Keratinocyte (primary cell): Measurements from ENCODE around the gene PDZD7. TPM values are rescaled to one million over a fixed set of nuclear protein-coding genes. Genes with fewer than 3 reads are reported as not detected.

Experiments
- DNase-seq: peaks from one replicate; pipeline ENCODE4 v3.0.0-alpha.2; 2011; ENCODE audit warnings: low read depth, missing footprints, low spot score
- FAIRE-seq: peaks from 2 replicates; lab custom pipeline; 2011; peaks lifted over from hg19 to GRCh38; lab: Jason Lieb, UNC
- H2AFZ ChIP-seq: 2 replicates; pipeline ENCODE4 v1.6.0; 2012; ENCODE audit warnings: low read length, control low read depth, inconsistent platforms; ENCODE audit not compliant: control insufficient read depth
- H3K27ac ChIP-seq: 2 replicates; pipeline ENCODE4 v1.5.1; 2011; ENCODE audit warnings: low read length; ENCODE audit not compliant: control insufficient read depth, insufficient read depth
- H3K27me3 ChIP-seq: 3 replicates; pipeline ENCODE4 v1.6.0; 2011; ENCODE audit warnings: low read length; ENCODE audit not compliant: control insufficient read depth, insufficient read depth; ENCODE audit errors: extremely low read depth
- H3K36me3 ChIP-seq, 2 experiments: 2 replicates in 1 of 2; 3 replicates in 1 of 2; pipeline ENCODE4 v1.5.1; 2011; ENCODE audit warnings: low read length in 2 of 2, mild to moderate bottlenecking in 1 of 2; ENCODE audit not compliant: control insufficient read depth in 2 of 2, insufficient read depth in 2 of 2; ENCODE audit errors: extremely low read depth in 1 of 2
- H3K4me1 ChIP-seq: 3 replicates; pipeline ENCODE4 v1.5.1; 2011; ENCODE audit warnings: low read length; ENCODE audit not compliant: control insufficient read depth, insufficient read depth; ENCODE audit errors: extremely low read depth
- H3K4me2 ChIP-seq: 3 replicates; pipeline ENCODE4 v1.6.0; 2011; ENCODE audit warnings: low read depth, low read length; ENCODE audit not compliant: control insufficient read depth, insufficient read depth; ENCODE audit errors: extremely low read depth
- H3K4me3 ChIP-seq, 3 experiments: fragments of 200-600 bp in 1 of 3; sonication (generic) in 1 of 3; 2 replicates in 2 of 3; 3 replicates in 1 of 3; pipeline ENCODE4 v1.5.1; 2011 to 2016; ENCODE audit warnings: low read length in 3 of 3, mild to moderate bottlenecking in 3 of 3, control low read depth in 2 of 3, inconsistent platforms in 1 of 3, low read depth in 1 of 3, mixed read lengths in 1 of 3, mixed run types in 1 of 3, moderate library complexity in 1 of 3; ENCODE audit not compliant: control insufficient read depth in 2 of 3, insufficient read depth in 2 of 3; ENCODE audit errors: extremely low read depth in 1 of 3
- H3K79me2 ChIP-seq: 2 replicates; pipeline ENCODE4 v1.6.0; 2012; ENCODE audit warnings: low read length; ENCODE audit not compliant: control insufficient read depth, insufficient read depth
- H3K9ac ChIP-seq: 3 replicates; pipeline ENCODE4 v1.6.0; 2011; ENCODE audit warnings: low read length; ENCODE audit not compliant: control insufficient read depth, insufficient read depth; ENCODE audit errors: extremely low read depth
- H3K9me1 ChIP-seq: 3 replicates; pipeline ENCODE4 v1.6.0; 2011; ENCODE audit warnings: low read length; ENCODE audit not compliant: control insufficient read depth, insufficient read depth; ENCODE audit errors: extremely low read depth
- H3K9me3 ChIP-seq: 2 replicates; pipeline ENCODE4 v1.5.1; 2012; ENCODE audit warnings: low read depth, low read length; ENCODE audit not compliant: control insufficient read depth
- H4K20me1 ChIP-seq: 3 replicates; pipeline ENCODE4 v1.6.0; 2011; ENCODE audit warnings: low read length; ENCODE audit not compliant: control insufficient read depth, insufficient read depth; ENCODE audit errors: extremely low read depth
- CTCF ChIP-seq, 3 experiments: IDR thresholded peaks in 1 of 3; conservative IDR thresholded peaks in 1 of 3; optimal IDR thresholded peaks in 1 of 3; 2 replicates in 2 of 3; 3 replicates in 1 of 3; pipeline versions ENCODE3 to v1.5.1; 2011; ENCODE audit warnings: low read length in 3 of 3, mild to moderate bottlenecking in 3 of 3, moderate library complexity in 2 of 3, control low read depth in 1 of 3, inconsistent platforms in 1 of 3; ENCODE audit not compliant: insufficient read depth in 2 of 3; ENCODE audit errors: extremely low read depth in 1 of 3
- EZH2 ChIP-seq: IDR thresholded peaks from one replicate; pipeline ENCODE4 v1.6.1; 2012; ENCODE audit warnings: inconsistent platforms, mild to moderate bottlenecking, low read length, moderate library complexity
- dilution Hi-C: fragments of 300-500 bp; cut with MboI; formaldehyde crosslinking; loops from one replicate; pipeline ENCODE4 v1.7.0; 2020; ENCODE audit warnings: low sequenced_read_pairs; ENCODE audit not compliant: extremely low pct_ligation_motif_present
- polyA plus RNA-seq, 5 experiments: library from polyadenylated mRNA; depleted of rRNA in 3 of 5; stranded (reverse) in 3 of 5; stranded (forward) in 1 of 5; unstranded in 1 of 5; fragments of >200 nt; gene quantifications; 1 replicate in 1 of 5; 2 replicates in 3 of 5; 3 replicates in 1 of 5; pipeline versions ENCODE4 v1.2.1 to v1.2.3, GENCODE V29; 2011 to 2012; ENCODE audit warnings: missing spikeins in 2 of 5, low read depth in 1 of 5, low replicate concordance in 1 of 5

PDZD7 gene
- polyA plus RNA-seq, 1 donor (not counting 4 experiments of a cell fraction or from before 2014, with no cell fraction given), result 0.54 TPM

- peaks cover 9% of the 10 kb centered on the region for H3K4me1 ChIP-seq
- dilution Hi-C loops, result no loop called here
- no peaks in the 10 kb centered on the region for H3K9me1 ChIP-seq
- H3K9ac ChIP-seq, result peak overlapping the region; percentile 85
- FAIRE-seq (no peak), DNase-seq (no peak)
- no peak for TF ChIP-seq CTCF (optimal IDR thresholded peaks at IDR 0.05 in 1 of 3, IDR thresholded peaks at IDR 0.05 in 1 of 3, conservative IDR thresholded peaks at IDR 0.05 in 1 of 3; ENCODE audit: extremely low read depth in 1 of 3, insufficient read depth in 2 of 3, low read length in 3 of 3)
- TF ChIP-seq EZH2, result no peak
- H3K27me3 ChIP-seq, result peaks cover 4% of the 10 kb centered on the region
- H2AFZ ChIP-seq, result no peak overlapping the region
- H3K4me3 ChIP-seq, result peak overlapping the region in 2 of 3 experiments; percentile 63 to 70
- peak overlapping the region; percentile 88 for H3K27ac ChIP-seq
- H3K79me2 ChIP-seq, result no peaks in the 10 kb centered on the region
- peaks cover 10 to 25% of the 10 kb centered on the region in 2 experiments for H3K36me3 ChIP-seq
- peak overlapping the region; percentile 86 for H3K4me2 ChIP-seq
- H3K9me3 ChIP-seq, result no peaks in the 10 kb centered on the region
- no peaks in the 10 kb centered on the region for H4K20me1 ChIP-seq
Measured at GRCh38 chr10:101042118-101042517, 11.2 kb upstream of the PDZD7 start.

GRCh38 chr10:101041252-101041761 is 10.4 kb upstream of the PDZD7 start:
- Histone ChIP-seq H3K36me3 (peaks cover 11 to 32% of the 10 kb centered on the region in 2 experiments), H3K79me2 (no peaks in the 10 kb centered on the region), H3K4me3 (no peak overlapping the region), H3K4me2 (no peak overlapping the region), H3K9ac (no peak overlapping the region), H3K9me3 (no peaks in the 10 kb centered on the region), H3K9me1 (no peaks in the 10 kb centered on the region), H2AFZ (no peak overlapping the region), H4K20me1 (no peaks in the 10 kb centered on the region), H3K27ac (no peak overlapping the region), H3K27me3 (no peaks in the 10 kb centered on the region), H3K4me1 (peaks cover 9% of the 10 kb centered on the region)
- dilution Hi-C loops, result no loop called here
- peak; percentile 5 for FAIRE-seq
- TF ChIP-seq CTCF (optimal IDR thresholded peaks at IDR 0.05 in 1 of 3, IDR thresholded peaks at IDR 0.05 in 1 of 3, conservative IDR thresholded peaks at IDR 0.05 in 1 of 3; ENCODE audit: extremely low read depth in 1 of 3, insufficient read depth in 2 of 3, low read length in 3 of 3), result peak; percentile 75 to 87 (median 83)
- no peak for TF ChIP-seq EZH2
- DNase-seq, result no peak
